PC-3 (cell line): ENCODE measurements around the gene CCNL1.

ENCODE experiments used
- CTCF ChIP-seq: fragments of 300-600 bp; sonication (generic); conservative IDR thresholded peaks from 2 replicates; pipeline ENCODE4 v1.5.1; 2017; ENCODE audit warnings: antibody characterized with exemption, low read depth, mild to moderate bottlenecking, low read length
- EZH2 ChIP-seq: fragments of 300-600 bp; sonication (generic); IDR thresholded peaks from one replicate; pipeline ENCODE4 v1.6.1; 2017; ENCODE audit warnings: antibody characterized with exemption, mild to moderate bottlenecking, low read length; ENCODE audit not compliant: unreplicated experiment
- EZH2phosphoT487 ChIP-seq: fragments of 300-600 bp; sonication (generic); IDR thresholded peaks from 2 replicates; pipeline ENCODE4 v1.6.1; 2018; ENCODE audit warnings: mild to moderate bottlenecking, antibody characterized with exemption, low read length, borderline replicate concordance

- TF ChIP-seq CTCF (no peak), EZH2phosphoT487 (no peak), EZH2 (no peak)
Observed at GRCh38 chr3:157111518-157111917, 48.4 kb downstream of the CCNL1 start.
